ENCODE measurements around the gene GTF2F2. TPM values are rescaled to one million over a fixed set of nuclear protein-coding genes. Genes with fewer than 3 reads are reported as not detected.

Gene GTF2F2
- total RNA-seq, 1 experiment from 2014 or later = 37.8 TPM

DNA sequence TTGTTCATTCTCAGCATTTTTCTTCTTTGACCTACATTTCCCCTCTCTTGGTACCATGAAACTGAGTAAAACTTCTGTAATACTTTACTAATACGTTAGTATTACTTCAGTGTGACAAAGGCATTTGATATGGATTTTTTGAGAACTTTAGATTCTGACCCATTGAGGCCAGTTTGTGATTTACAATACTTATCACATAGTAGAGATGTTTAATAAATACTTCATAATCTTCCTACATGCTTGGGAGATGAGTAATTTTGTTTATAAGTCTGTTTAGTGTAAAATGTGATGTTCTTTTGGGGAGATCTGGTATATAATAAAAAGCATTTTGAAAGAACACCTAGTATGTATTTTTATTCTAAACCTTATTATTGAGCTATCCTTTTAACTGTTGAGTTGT lies 29.7 kb downstream of the GTF2F2 start:
- CTCF ChIA-PET = no interaction called here

DNA sequence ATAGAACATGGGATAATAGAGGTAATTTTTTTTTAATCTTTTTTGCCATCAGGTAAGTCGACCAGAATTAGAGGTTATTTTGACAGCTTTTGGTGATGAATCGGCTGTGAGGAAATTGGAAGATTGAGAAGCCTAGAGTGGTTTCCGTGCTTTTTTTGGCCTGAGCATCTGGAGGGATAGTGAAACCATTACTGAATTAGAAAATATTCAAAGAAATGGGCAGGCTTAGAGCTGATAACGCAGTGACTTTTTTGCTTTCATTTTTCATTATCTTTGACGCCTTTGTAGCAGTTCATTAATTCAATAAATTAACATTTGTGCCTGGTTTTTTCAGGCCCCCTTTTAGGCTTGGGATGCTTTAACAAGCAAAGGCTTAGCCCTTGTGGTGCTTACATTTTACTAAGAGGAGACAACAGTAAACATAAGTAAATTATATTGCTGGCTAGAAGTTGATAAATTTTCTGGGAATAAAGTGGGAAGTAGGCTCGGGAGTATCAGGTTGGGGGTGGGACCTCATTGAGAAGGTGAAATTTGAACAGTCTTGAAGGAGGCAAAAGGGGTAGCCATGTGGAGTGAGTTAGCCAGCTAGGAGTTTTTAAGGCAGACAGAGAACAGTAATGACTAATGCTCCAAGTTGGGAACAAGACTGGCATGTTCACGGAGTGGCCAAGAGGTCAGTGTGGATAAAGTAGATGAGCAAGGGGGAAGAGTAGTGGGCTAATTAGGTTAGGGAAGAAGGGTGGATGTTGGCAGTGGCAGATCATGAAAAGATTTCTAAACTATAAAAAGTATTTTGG lies 36.5 kb downstream of the GTF2F2 start:
- BruUV-seq (replicated peaks) = no TSS peak

More for the DNA sequence above, 29.7 kb downstream of the GTF2F2 start:
- no peak overlapping the region for H3K4me3 ChIP-seq (ENCODE audit: low read depth, low read length, poor library complexity, severe bottlenecking)
- no peaks in the 10 kb centered on the region for H3K36me3 ChIP-seq (ENCODE audit: insufficient read depth, low read length, poor library complexity, severe bottlenecking)
- H3K27ac ChIP-seq (ENCODE audit: low read depth, low read length, poor library complexity, severe bottlenecking) = no peak overlapping the region
- TF ChIP-seq, protein P1, sequence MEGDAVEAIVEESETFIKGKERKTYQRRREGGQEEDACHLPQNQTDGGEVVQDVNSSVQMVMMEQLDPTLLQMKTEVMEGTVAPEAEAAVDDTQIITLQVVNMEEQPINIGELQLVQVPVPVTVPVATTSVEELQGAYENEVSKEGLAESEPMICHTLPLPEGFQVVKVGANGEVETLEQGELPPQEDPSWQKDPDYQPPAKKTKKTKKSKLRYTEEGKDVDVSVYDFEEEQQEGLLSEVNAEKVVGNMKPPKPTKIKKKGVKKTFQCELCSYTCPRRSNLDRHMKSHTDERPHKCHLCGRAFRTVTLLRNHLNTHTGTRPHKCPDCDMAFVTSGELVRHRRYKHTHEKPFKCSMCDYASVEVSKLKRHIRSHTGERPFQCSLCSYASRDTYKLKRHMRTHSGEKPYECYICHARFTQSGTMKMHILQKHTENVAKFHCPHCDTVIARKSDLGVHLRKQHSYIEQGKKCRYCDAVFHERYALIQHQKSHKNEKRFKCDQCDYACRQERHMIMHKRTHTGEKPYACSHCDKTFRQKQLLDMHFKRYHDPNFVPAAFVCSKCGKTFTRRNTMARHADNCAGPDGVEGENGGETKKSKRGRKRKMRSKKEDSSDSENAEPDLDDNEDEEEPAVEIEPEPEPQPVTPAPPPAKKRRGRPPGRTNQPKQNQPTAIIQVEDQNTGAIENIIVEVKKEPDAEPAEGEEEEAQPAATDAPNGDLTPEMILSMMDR (conservative IDR thresholded peaks at IDR 0.05; ENCODE audit: low read depth, low read length) = no peak
- no peak for TF ChIP-seq EZH2 (IDR thresholded peaks at IDR 0.05; ENCODE audit: borderline replicate concordance, low read depth, low read length, poor library complexity, severe bottlenecking)
- no peaks in the 10 kb centered on the region for H3K27me3 ChIP-seq (replicated peaks; ENCODE audit: insufficient read depth, low read depth, low read length, poor library complexity)
- DNase-seq (ENCODE audit: low spot score) = no peak
- H3K9me3 ChIP-seq (ENCODE audit: low read depth, low read length, poor library complexity, severe bottlenecking) = no peaks in the 10 kb centered on the region
- H3K4me1 ChIP-seq (ENCODE audit: insufficient read depth, low read length, poor library complexity, severe bottlenecking) = no peaks in the 10 kb centered on the region
- intact Hi-C loops (cut with micrococcal nuclease; ENCODE audit: unreplicated experiment) = no loop called here
- BruUV-seq (replicated peaks) = no TSS peak
- POLR2A ChIA-PET (ENCODE audit: low non-redundant PET) = no interaction called here

DNA sequence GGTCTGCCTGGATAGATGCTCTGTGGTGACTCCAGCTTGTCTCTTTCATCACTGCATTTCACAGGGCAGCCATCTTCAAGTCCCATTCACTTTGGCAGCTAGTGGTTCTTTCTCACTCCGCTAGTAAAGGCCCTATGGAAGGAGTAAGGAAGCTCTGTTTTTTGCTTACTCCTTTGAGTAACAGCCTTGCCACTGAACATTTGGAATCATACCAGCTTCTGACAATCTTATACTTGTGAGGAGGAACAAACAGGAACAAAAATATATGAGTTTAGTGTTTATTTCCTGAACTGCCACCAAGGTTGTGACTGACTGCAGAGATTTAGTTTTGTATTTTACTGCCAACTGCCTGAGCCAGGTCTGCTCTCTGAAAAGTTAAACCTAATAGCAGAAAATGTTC lies 41.9 kb downstream of the GTF2F2 start:
- BruUV-seq (replicated peaks) = no TSS peak
- DNase-seq (ENCODE audit: low spot score) = no peak
- H3K27me3 ChIP-seq (replicated peaks; ENCODE audit: insufficient read depth, low read depth, low read length, poor library complexity) = no peaks in the 10 kb centered on the region
- H3K9me3 ChIP-seq (ENCODE audit: low read depth, low read length, poor library complexity, severe bottlenecking) = no peaks in the 10 kb centered on the region
- intact Hi-C loops (cut with micrococcal nuclease; ENCODE audit: unreplicated experiment) = no loop called here
- H3K4me3 ChIP-seq (ENCODE audit: low read depth, low read length, poor library complexity, severe bottlenecking) = no peak overlapping the region
- ChIA-PET CTCF (no interaction called here), POLR2A (ENCODE audit: low non-redundant PET) (no interaction called here)
- no peaks in the 10 kb centered on the region for H3K4me1 ChIP-seq (ENCODE audit: insufficient read depth, low read length, poor library complexity, severe bottlenecking)
- H3K36me3 ChIP-seq (ENCODE audit: insufficient read depth, low read length, poor library complexity, severe bottlenecking) = no peaks in the 10 kb centered on the region
- H3K27ac ChIP-seq (ENCODE audit: low read depth, low read length, poor library complexity, severe bottlenecking) = no peak overlapping the region
- TF ChIP-seq, protein P1 (conservative IDR thresholded peaks at IDR 0.05; ENCODE audit: low read depth, low read length) = no peak
- TF ChIP-seq EZH2 (IDR thresholded peaks at IDR 0.05; ENCODE audit: borderline replicate concordance, low read depth, low read length, poor library complexity, severe bottlenecking) = no peak

More for the DNA sequence above, 36.5 kb downstream of the GTF2F2 start:
- Histone ChIP-seq H3K36me3 (ENCODE audit: insufficient read depth, low read length, poor library complexity, severe bottlenecking) (no peaks in the 10 kb centered on the region), H3K27me3 (replicated peaks; ENCODE audit: insufficient read depth, low read depth, low read length, poor library complexity) (no peaks in the 10 kb centered on the region), H3K4me3 (ENCODE audit: low read depth, low read length, poor library complexity, severe bottlenecking) (no peak overlapping the region), H3K27ac (ENCODE audit: low read depth, low read length, poor library complexity, severe bottlenecking) (no peak overlapping the region), H3K9me3 (ENCODE audit: low read depth, low read length, poor library complexity, severe bottlenecking) (no peaks in the 10 kb centered on the region), H3K4me1 (ENCODE audit: insufficient read depth, low read length, poor library complexity, severe bottlenecking) (no peaks in the 10 kb centered on the region)
- intact Hi-C loops (cut with micrococcal nuclease; ENCODE audit: unreplicated experiment) = no loop called here
- CTCF ChIA-PET = no interaction called here
- no peak for DNase-seq (ENCODE audit: low spot score)
- TF ChIP-seq EZH2 (IDR thresholded peaks at IDR 0.05; ENCODE audit: borderline replicate concordance, low read depth, low read length, poor library complexity, severe bottlenecking) = no peak
- TF ChIP-seq, protein P1 (conservative IDR thresholded peaks at IDR 0.05; ENCODE audit: low read depth, low read length) = no peak
- POLR2A ChIA-PET (ENCODE audit: low non-redundant PET) = interaction anchor here (0.6 kb wide), 1 partner anchor 9 kb away, joined by 3 read pairs; no protein-coding TSS in a partner anchor
